HepG2 (cell line): ENCODE measurements around the gene COX14. TPM values are rescaled to one million over a fixed set of nuclear protein-coding genes. Genes with fewer than 3 reads are reported as not detected.

Source experiments
- CEBPG ChIP-seq: IDR thresholded peaks from 2 replicates; pipeline ENCODE4 v1.6.1; 2016
- DPF2 ChIP-seq: sonication (generic); formaldehyde crosslinking; IDR thresholded peaks from 2 replicates; pipeline ENCODE4 v1.4.0; 2020; ENCODE audit warnings: mild to moderate bottlenecking, low read depth, missing genetic modification reagents, borderline replicate concordance
- EP300 ChIP-seq, 3 experiments: sonication (generic) in 1 of 3; formaldehyde crosslinking in 1 of 3; IDR thresholded peaks; 2 replicates each; pipeline versions ENCODE4 v1.5.1 to v1.6.1; 2011 to 2020; ENCODE audit warnings: low read depth in 2 of 3, low read length in 2 of 3, borderline replicate concordance in 1 of 3, improper control_type of control experiment in 1 of 3, mild to moderate bottlenecking in 1 of 3, missing genetic modification reagents in 1 of 3, moderate library complexity in 1 of 3
- NFIB ChIP-seq: sonication (generic); formaldehyde crosslinking; IDR thresholded peaks from 2 replicates; pipeline ENCODE4 v1.9.0; 2021; ENCODE audit warnings: missing genetic modification reagents, mild to moderate bottlenecking, borderline replicate concordance
- NFYC ChIP-seq: IDR thresholded peaks from 2 replicates; pipeline ENCODE4 v1.6.1; 2016; ENCODE audit warnings: missing genetic modification reagents, missing compliant biosample characterization
- RBM22 ChIP-seq: fragments of 200-400 bp; formaldehyde crosslinking; optimal IDR thresholded peaks from 2 replicates; pipeline ENCODE3; 2017; ENCODE audit warnings: mild to moderate bottlenecking, low read length, moderate library complexity
- RCOR2 ChIP-seq: IDR thresholded peaks from 2 replicates; pipeline ENCODE4 v1.6.1; 2016; ENCODE audit warnings: missing biosample characterization, missing genetic modification reagents
- RXRB ChIP-seq: IDR thresholded peaks from 2 replicates; pipeline ENCODE4 v1.6.1; 2016; ENCODE audit warnings: borderline replicate concordance, missing genetic modification reagents, missing compliant biosample characterization
- SOX13 ChIP-seq, 3 experiments: fragments of 450-650 bp in 1 of 3; sonication (generic) in 1 of 3; formaldehyde crosslinking in 1 of 3; IDR thresholded peaks in 2 of 3; conservative IDR thresholded peaks in 1 of 3; 2 replicates each; pipeline versions ENCODE4 v1.5.0 to v1.6.1; 2016 to 2020; ENCODE audit warnings: antibody characterized with exemption in 1 of 3, mild to moderate bottlenecking in 1 of 3, missing compliant biosample characterization in 1 of 3, missing genetic modification reagents in 1 of 3, moderate library complexity in 1 of 3
- ZNF264 ChIP-seq: sonication (generic); formaldehyde crosslinking; IDR thresholded peaks from 2 replicates; pipeline ENCODE4 v1.4.0; 2020; ENCODE audit warnings: missing genetic modification reagents
- ZNF337 ChIP-seq: sonication (generic); formaldehyde crosslinking; IDR thresholded peaks from 2 replicates; pipeline ENCODE4 v1.5.1; 2020; ENCODE audit warnings: missing genetic modification reagents, low read depth, mild to moderate bottlenecking, borderline replicate concordance
- ZNF598 ChIP-seq: sonication (generic); formaldehyde crosslinking; IDR thresholded peaks from 2 replicates; pipeline ENCODE4 v1.5.1; 2020; ENCODE audit warnings: mild to moderate bottlenecking, missing genetic modification reagents, borderline replicate concordance
- ZNF609 ChIP-seq: sonication (generic); formaldehyde crosslinking; IDR thresholded peaks from 2 replicates; pipeline ENCODE4 v1.4.0; 2020; ENCODE audit warnings: mild to moderate bottlenecking, missing genetic modification reagents, borderline replicate concordance
- polyA plus RNA-seq, 8 experiments: library from polyadenylated mRNA; depleted of rRNA in 3 of 8; stranded (reverse) in 7 of 8; unstranded in 1 of 8; fragments of >200 nt; fragmentation: Illumina TruSeq in 4 of 8; extraction: Trizol in 4 of 8; gene quantifications; 2 replicates each; pipeline versions ENCODE4 v1.2.1 to v1.2.3, GENCODE V29; 2011 to 2016; ENCODE audit warnings: low read depth in 4 of 8, missing spikeins in 1 of 8, mixed read lengths in 1 of 8; ENCODE audit not compliant: insufficient read depth in 1 of 8
- total RNA-seq, 5 experiments: library from RNA; depleted of rRNA; stranded (reverse); fragments of >200 nt; fragmentation: Illumina TruSeq; extraction: Trizol; gene quantifications; 2 replicates each; pipeline ENCODE4 v1.2.3, GENCODE V29; 2016; ENCODE audit warnings: low read depth in 1 of 5
- TF ChIP-seq, protein P1 (sequence below): sonication (generic); formaldehyde crosslinking; IDR thresholded peaks from 2 replicates; pipeline ENCODE4 v1.4.0; 2020; ENCODE audit warnings: missing genetic modification reagents
- TF ChIP-seq, protein P2 (sequence below): IDR thresholded peaks from 2 replicates; pipeline ENCODE4 v1.4.0; 2020; ENCODE audit warnings: mild to moderate bottlenecking, missing genetic modification reagents

Gene COX14
- total and polyA plus RNA-seq, 2 of the 13 experiments (the other 11 are each of a cell fraction or from before 2014, with no cell fraction given), result 53.0 to 71.6 TPM

GRCh38 chr12:50104417-50105366 is 7.3 kb upstream of the COX14 start (continued):
- TF ChIP-seq RCOR2 (CRISPR knock-in tag) (no peak), CEBPG (CRISPR knock-in tag) (0 out of 2 replicates have a peak, but pooled peaks have one; percentile 23), SOX13 (IDR thresholded peaks at IDR 0.05) (no peak), SOX13 (CRISPR knock-in tag; conservative IDR thresholded peaks at IDR 0.05 in 1 of 2, IDR thresholded peaks at IDR 0.05 in 1 of 2) (no peak), ZNF264 (CRISPR knock-in tag) (peak; percentile 87; the same call in 1 of the 2 replicates), ZNF337 (CRISPR knock-in tag) (no peak), DPF2 (no peak), NFYC (CRISPR knock-in tag) (no peak), RBM22 (no peak), RXRB (CRISPR knock-in tag) (0 out of 2 replicates have a peak, but pooled peaks have one; percentile 21), ZNF609 (CRISPR knock-in tag) (no peak), ZNF598 (CRISPR knock-in tag) (no peak), NFIB (CRISPR knock-in tag) (no peak), EP300 (IDR thresholded peaks at IDR 0.05; ENCODE audit: low read depth in 2 of 2, low read length in 2 of 2) (peak in 1 of 2 experiments; percentile 25; a peak in 1 of 4 replicates), EP300 (CRISPR knock-in tag; IDR thresholded peaks at IDR 0.05; ENCODE audit: borderline replicate concordance) (no peak)
- TF ChIP-seq, protein P1, sequence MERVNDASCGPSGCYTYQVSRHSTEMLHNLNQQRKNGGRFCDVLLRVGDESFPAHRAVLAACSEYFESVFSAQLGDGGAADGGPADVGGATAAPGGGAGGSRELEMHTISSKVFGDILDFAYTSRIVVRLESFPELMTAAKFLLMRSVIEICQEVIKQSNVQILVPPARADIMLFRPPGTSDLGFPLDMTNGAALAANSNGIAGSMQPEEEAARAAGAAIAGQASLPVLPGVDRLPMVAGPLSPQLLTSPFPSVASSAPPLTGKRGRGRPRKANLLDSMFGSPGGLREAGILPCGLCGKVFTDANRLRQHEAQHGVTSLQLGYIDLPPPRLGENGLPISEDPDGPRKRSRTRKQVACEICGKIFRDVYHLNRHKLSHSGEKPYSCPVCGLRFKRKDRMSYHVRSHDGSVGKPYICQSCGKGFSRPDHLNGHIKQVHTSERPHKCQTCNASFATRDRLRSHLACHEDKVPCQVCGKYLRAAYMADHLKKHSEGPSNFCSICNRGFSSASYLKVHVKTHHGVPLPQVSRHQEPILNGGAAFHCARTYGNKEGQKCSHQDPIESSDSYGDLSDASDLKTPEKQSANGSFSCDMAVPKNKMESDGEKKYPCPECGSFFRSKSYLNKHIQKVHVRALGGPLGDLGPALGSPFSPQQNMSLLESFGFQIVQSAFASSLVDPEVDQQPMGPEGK (CRISPR knock-in tag), result no peak
- TF ChIP-seq, protein P2, sequence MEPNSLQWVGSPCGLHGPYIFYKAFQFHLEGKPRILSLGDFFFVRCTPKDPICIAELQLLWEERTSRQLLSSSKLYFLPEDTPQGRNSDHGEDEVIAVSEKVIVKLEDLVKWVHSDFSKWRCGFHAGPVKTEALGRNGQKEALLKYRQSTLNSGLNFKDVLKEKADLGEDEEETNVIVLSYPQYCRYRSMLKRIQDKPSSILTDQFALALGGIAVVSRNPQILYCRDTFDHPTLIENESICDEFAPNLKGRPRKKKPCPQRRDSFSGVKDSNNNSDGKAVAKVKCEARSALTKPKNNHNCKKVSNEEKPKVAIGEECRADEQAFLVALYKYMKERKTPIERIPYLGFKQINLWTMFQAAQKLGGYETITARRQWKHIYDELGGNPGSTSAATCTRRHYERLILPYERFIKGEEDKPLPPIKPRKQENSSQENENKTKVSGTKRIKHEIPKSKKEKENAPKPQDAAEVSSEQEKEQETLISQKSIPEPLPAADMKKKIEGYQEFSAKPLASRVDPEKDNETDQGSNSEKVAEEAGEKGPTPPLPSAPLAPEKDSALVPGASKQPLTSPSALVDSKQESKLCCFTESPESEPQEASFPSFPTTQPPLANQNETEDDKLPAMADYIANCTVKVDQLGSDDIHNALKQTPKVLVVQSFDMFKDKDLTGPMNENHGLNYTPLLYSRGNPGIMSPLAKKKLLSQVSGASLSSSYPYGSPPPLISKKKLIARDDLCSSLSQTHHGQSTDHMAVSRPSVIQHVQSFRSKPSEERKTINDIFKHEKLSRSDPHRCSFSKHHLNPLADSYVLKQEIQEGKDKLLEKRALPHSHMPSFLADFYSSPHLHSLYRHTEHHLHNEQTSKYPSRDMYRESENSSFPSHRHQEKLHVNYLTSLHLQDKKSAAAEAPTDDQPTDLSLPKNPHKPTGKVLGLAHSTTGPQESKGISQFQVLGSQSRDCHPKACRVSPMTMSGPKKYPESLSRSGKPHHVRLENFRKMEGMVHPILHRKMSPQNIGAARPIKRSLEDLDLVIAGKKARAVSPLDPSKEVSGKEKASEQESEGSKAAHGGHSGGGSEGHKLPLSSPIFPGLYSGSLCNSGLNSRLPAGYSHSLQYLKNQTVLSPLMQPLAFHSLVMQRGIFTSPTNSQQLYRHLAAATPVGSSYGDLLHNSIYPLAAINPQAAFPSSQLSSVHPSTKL (CRISPR knock-in tag), result no peak
